ENCODE data around the gene MACROD2. TPM values are rescaled to one million over a fixed set of nuclear protein-coding genes. Genes with fewer than 3 reads are reported as not detected.

The MACROD2 gene
- total RNA-seq, 2 donors from 2014 or later = not detected

DNA sequence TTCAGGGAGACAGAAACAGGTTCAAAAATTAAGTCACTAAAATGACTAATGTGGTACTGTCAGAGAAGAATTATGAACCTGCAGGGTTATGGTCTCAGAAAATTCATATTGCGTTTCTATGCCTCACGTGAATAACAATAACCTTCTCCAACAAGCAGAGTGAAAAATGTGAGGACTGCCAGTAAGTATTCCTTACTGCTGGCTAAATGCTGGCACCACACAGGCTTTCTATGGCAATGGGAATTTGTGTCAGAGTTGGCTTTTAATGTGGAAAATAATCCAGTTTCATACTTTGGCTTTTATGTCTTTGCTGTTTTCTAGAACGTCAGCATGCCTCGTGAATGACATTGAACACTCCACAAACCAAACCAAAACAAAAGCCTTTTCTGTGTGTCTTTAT lies 1922.0 kb downstream of the MACROD2 start:
- Mint-ChIP-seq H3K36me3 (ENCODE audit: insufficient read depth in 2 of 2) (no peaks in the 10 kb centered on the region), H3K9me3 (peaks cover 1 to 2% of the 10 kb centered on the region in 2 donors), H3K4me1 (ENCODE audit: low read depth) (no peaks in the 10 kb centered on the region), H3K27me3 (ENCODE audit: low read depth) (no peaks in the 10 kb centered on the region), H3K4me3 (no peak overlapping the region), H3K27ac (no peak overlapping the region)
- ATAC-seq (replicated peaks in 1 of 2) = no peak
- DNase-seq = no peak

DNA sequence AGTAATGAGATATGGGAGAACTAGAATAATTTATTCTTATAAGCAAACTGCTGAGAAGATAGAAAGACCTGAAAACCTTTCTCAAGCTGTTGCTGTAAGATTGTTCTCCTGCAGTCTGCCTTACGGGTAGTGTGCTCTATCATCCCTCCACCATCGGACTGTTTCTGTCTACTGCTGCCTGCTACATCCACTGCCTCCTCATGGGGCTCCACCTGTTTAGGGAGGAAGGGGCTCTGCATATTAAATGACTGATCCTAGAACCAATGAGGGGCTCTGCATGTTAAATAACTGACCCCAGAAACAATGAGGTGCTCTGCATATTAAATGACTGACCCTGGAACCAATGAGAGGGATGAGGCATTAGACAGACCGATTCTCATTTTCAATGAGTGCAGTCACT lies 1923.3 kb downstream of the MACROD2 start:
- H3K4me1 Mint-ChIP-seq (ENCODE audit: low read depth) = no peaks in the 10 kb centered on the region
- ATAC-seq (replicated peaks in 1 of 2) (no peak), DNase-seq (no peak)
- H3K9me3 Mint-ChIP-seq = peaks cover 1 to 2% of the 10 kb centered on the region in 2 donors
- H3K27me3 Mint-ChIP-seq (ENCODE audit: low read depth) = no peaks in the 10 kb centered on the region
- H3K4me3 Mint-ChIP-seq = no peak overlapping the region
- H3K27ac Mint-ChIP-seq = no peak overlapping the region
- no peaks in the 10 kb centered on the region for H3K36me3 Mint-ChIP-seq (ENCODE audit: insufficient read depth in 2 of 2)

DNA sequence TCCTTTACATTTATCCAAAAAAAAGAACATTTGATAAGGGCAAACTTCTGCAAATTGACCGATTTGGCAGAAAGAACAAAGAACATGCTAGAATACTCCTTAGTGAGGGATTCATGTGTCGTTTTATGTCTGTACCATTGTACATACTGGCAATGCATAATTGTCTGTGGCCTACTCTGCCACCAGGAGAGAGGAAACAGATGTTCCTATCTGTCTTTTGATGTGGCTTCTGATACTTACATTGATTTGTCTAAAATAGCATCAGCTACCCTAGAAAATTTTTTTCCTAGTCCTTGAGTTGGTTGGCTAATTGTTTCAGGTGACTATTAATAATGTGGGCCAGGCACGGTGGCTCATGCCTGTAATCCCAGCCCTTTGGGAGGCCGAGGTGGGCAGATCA lies 1923.8 kb downstream of the MACROD2 start:
- Mint-ChIP-seq H3K27ac (no peak overlapping the region), H3K36me3 (ENCODE audit: insufficient read depth in 2 of 2) (no peaks in the 10 kb centered on the region), H3K4me3 (no peak overlapping the region), H3K9me3 (peaks cover 1 to 2% of the 10 kb centered on the region in 2 donors), H3K4me1 (ENCODE audit: low read depth) (no peaks in the 10 kb centered on the region), H3K27me3 (ENCODE audit: low read depth) (no peaks in the 10 kb centered on the region)
- DNase-seq (no peak), ATAC-seq (replicated peaks in 1 of 2) (no peak)

DNA sequence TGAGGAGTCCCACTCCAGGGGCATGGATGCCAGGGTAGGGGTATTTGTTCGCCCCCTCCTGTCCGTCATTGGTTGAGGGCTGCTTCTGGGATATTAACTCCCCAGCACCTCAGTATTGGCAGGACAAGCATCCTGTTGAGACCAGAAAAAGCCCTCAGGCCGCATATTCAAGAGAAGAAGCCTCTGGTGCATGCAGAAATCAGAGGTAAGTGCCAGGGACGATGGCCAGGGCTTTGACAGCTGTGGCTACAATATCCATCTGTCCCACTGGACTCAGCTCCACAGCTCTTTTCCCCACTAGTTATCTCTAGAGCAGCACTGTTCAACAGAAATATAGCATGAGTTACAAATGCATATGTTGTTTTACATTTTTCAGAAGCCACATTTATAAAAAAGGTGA lies 1926.6 kb downstream of the MACROD2 start:
- Mint-ChIP-seq H3K27ac (no peak overlapping the region), H3K27me3 (ENCODE audit: low read depth) (no peaks in the 10 kb centered on the region), H3K36me3 (ENCODE audit: insufficient read depth in 2 of 2) (peaks cover 0 to 3% of the 10 kb centered on the region in 2 donors), H3K9me3 (peaks cover 2 to 7% of the 10 kb centered on the region in 2 donors), H3K4me1 (ENCODE audit: low read depth) (no peaks in the 10 kb centered on the region), H3K4me3 (no peak overlapping the region)
- DNase-seq = no peak
- no peak for ATAC-seq (replicated peaks in 1 of 2)

DNA sequence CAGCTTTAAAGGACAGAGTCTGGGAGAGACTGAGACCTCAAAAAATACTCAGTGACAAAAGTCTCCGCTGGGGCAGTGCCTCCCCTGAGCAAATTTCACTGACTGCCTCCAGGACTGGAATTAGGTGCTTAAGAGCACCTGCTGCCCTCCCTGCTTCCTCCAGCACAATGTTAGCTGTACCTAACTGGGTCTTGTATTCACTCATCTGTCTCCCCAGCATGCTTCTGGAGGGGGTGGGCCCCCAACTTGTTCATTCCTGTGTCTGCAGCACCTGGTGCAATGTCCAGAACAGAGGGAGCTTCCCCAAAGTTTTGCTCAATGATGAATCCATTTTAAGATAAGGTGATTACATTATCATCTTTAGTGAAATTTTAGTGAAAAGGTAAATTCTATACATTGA lies 1927.2 kb downstream of the MACROD2 start:
- no peak for DNase-seq
- Mint-ChIP-seq H3K36me3 (ENCODE audit: insufficient read depth in 2 of 2) (peaks cover 0 to 3% of the 10 kb centered on the region in 2 donors), H3K27ac (no peak overlapping the region), H3K27me3 (ENCODE audit: low read depth) (no peaks in the 10 kb centered on the region), H3K4me1 (ENCODE audit: low read depth) (no peaks in the 10 kb centered on the region), H3K4me3 (no peak overlapping the region), H3K9me3 (peaks cover 2 to 7% of the 10 kb centered on the region in 2 donors)
- ATAC-seq (replicated peaks in 1 of 2) = no peak

DNA sequence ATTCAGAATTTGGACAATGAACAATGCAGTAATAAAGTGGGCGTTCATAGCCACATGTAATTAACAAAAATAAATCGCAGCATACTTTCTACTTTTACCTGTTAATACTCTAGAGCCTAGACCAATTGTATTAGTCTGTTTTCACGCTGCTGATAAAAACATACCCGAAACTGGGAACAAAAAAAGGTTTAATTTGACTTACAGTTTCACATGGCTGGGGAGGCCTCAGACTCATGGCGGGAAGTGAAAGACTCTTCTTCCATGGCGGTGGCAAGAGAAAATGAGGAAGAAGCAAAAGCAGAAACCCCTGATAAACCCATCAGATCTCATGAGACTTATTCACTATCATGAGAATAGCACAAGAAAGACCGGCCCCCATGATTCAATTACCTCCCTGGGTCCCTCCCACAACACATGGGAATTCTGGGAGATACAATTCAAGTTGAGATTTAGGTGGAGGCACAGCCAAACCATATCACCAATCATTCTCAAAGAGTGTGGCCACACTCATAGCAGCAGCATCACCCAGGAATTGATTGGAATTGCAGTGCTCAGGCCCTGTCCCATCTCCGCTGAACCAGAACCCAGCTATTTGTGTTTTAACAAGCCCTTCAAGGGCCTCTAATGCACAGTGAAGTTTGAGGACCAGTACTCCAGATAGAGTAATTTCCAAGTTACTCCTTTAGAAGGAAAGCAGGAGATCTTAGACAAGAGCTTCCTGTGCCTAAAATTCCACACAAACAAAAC lies 1927.9 kb downstream of the MACROD2 start:
- ATAC-seq (replicated peaks in 1 of 2) (no peak), DNase-seq (no peak)
- Mint-ChIP-seq H3K27me3 (ENCODE audit: low read depth) (no peaks in the 10 kb centered on the region), H3K27ac (no peak overlapping the region), H3K4me1 (ENCODE audit: low read depth) (no peaks in the 10 kb centered on the region), H3K36me3 (ENCODE audit: insufficient read depth in 2 of 2) (peaks cover 0 to 3% of the 10 kb centered on the region in 2 donors), H3K4me3 (no peak overlapping the region), H3K9me3 (peaks cover 2 to 7% of the 10 kb centered on the region in 2 donors)

DNA sequence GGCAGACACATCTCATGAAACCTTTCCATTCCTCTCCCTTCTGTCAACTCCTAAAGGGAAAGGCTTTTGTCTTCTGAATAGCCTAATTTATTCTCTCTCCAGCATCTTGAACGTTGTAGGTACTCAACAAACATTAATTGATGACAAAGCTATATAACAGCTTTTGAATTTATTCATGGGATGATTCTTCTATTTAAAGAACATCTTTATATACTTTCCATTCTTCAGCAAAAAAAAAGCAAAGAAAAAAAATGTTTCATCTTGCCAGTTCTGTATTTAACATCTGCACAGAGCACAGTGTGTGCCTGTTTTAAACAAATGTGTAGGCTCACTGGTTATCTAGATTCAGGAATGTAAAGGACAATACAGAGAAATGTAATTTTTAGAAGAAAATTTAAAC lies 1929.2 kb downstream of the MACROD2 start:
- no peak overlapping the region for H3K27ac Mint-ChIP-seq
- H3K4me3 Mint-ChIP-seq = no peak overlapping the region
- no peaks in the 10 kb centered on the region for H3K4me1 Mint-ChIP-seq (ENCODE audit: low read depth)
- H3K9me3 Mint-ChIP-seq = peaks cover 2 to 7% of the 10 kb centered on the region in 2 donors
- no peak for ATAC-seq (replicated peaks in 1 of 2)
- H3K36me3 Mint-ChIP-seq (ENCODE audit: insufficient read depth in 2 of 2) = peaks cover 0 to 3% of the 10 kb centered on the region in 2 donors
- DNase-seq = no peak
- H3K27me3 Mint-ChIP-seq (ENCODE audit: low read depth) = no peaks in the 10 kb centered on the region

DNA sequence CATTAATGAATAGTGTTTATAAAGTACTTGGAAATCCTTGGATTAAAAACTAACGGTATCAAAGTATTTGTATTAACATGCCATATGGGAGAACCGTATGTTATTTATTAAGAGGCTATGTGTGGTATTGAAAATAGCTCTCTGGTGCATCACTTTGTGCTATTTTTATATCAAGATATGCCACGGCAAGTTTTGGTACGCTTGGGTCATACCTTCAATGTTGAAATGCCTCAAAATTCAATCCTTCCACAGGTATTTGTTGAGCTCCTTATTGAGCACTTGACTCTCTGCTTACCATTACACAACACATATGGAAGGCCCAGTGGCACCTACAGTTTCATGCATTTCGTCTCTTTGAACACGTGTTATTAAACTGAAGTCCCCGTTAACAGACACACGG lies 1930.1 kb downstream of the MACROD2 start:
- Mint-ChIP-seq H3K9me3 (peaks cover 2 to 7% of the 10 kb centered on the region in 2 donors), H3K4me3 (no peak overlapping the region), H3K27ac (no peak overlapping the region), H3K36me3 (ENCODE audit: insufficient read depth in 2 of 2) (peaks cover 0 to 3% of the 10 kb centered on the region in 2 donors), H3K4me1 (ENCODE audit: low read depth) (no peaks in the 10 kb centered on the region), H3K27me3 (ENCODE audit: low read depth) (no peaks in the 10 kb centered on the region)
- ATAC-seq (replicated peaks in 1 of 2) (no peak), DNase-seq (no peak)

DNA sequence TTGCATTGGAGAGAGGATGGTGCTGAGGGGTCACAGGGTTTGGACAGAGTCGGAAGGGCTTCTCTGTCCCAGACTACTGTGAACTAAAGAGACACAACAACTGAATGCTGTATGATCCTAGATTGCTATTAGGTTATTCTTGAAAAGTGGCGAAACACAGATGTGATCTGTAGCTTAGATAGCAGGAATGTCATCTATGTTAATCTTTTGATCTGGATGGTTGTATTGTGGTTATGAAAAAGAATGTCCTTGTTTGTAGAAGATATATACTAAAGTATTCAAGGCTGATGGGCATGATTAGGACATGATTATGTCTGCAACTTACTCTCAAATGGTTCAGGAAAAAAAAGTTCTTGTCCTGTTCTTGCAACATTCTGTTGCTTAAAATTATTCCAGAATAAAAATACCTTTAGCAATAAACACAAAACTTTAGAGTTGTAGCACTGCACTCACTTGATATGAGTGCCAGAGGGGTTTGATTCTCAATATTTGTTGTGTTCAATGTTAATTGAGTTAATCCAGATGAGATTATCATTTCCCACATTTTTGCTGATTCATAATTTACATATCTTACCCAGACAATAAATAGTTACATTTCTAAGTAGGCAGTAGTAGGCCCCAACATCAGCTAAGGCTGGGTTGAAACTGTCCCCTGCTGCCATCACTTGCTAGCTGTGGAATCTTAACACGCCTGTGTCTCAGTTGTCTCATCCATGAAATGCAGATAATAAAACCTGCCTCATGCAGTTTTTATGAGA lies 1932.8 kb downstream of the MACROD2 start:
- H3K4me1 Mint-ChIP-seq (ENCODE audit: low read depth) = no peaks in the 10 kb centered on the region
- no peaks in the 10 kb centered on the region for H3K27me3 Mint-ChIP-seq (ENCODE audit: low read depth)
- H3K4me3 Mint-ChIP-seq = no peak overlapping the region
- H3K27ac Mint-ChIP-seq = no peak overlapping the region
- DNase-seq (no peak), ATAC-seq (replicated peaks in 1 of 2) (no peak)
- H3K36me3 Mint-ChIP-seq (ENCODE audit: insufficient read depth in 2 of 2) = peaks cover 0 to 3% of the 10 kb centered on the region in 2 donors
- H3K9me3 Mint-ChIP-seq = peaks cover 0 to 6% of the 10 kb centered on the region in 2 donors

DNA sequence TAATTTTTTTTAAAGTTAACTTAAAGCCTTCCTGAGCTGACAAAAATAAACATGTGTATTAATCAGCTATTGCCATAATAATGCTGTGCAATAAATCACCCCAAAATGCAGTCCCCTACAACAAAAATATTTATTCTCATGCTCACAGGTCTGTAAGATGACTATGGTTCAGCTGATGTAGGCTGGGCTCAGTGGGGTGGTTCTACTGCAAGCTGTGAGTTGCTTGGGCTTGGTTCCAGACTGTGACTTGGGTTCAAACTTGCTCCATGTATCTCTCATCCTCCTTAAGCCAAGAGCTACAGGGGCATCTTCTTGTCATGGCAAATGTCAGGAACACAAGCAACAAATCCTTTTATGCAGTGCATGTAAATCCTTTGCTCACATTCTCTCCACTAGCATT lies 1933.6 kb downstream of the MACROD2 start:
- H3K27me3 Mint-ChIP-seq (ENCODE audit: low read depth) = no peaks in the 10 kb centered on the region
- ATAC-seq (replicated peaks in 1 of 2) = no peak
- H3K4me1 Mint-ChIP-seq (ENCODE audit: low read depth) = no peaks in the 10 kb centered on the region
- peaks cover 0 to 6% of the 10 kb centered on the region in 2 donors for H3K9me3 Mint-ChIP-seq
- no peak overlapping the region for H3K4me3 Mint-ChIP-seq
- DNase-seq = no peak
- no peak overlapping the region for H3K27ac Mint-ChIP-seq
- peaks cover 0 to 3% of the 10 kb centered on the region in 2 donors for H3K36me3 Mint-ChIP-seq (ENCODE audit: insufficient read depth in 2 of 2)

DNA sequence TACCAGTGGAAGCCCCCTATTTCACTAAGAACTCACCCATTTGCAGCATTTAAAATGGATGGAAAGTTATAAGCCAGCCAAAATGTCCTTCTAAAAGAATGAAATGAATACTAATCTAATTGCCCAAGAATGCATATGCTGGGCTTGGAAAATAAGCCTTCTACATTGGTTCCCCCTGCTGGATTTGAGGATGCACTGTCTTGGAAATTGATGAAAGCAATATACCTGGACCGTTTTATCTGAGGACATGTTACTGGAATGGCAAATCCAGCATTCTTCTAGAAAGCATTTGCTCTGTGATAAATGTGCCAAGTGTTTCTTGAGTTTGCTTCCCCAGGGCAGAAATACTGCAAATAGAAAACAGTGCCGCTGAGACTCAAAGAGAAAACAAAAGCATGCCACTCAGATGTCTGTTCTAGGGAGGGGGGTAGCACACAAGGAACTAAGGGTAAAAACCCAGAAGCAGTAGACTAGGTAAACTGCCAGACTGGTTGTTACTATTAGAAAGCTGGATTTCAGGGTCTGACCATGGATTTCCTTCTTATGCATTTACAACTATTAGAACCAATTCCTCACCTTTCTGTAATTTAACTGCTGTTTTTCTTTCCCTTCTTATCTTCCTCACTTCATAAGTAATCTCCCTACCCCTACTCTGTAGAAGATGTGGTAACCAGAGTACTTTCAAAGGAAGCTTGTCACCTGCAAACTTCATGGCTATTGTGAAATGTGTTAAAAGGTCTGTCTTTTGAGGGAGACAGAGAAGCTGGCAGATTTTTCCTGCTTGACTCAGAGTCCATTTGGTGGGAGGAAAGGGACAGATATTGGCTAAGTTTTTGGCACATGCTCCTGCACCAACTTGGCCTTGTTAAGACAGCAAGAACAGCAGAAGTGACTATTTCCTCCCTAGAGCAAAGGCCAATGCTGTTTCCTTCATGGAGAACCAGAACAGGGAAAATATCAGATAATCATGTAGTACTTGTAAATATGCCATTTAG lies 1935.3 kb downstream of the MACROD2 start:
- DNase-seq (no peak), ATAC-seq (replicated peaks in 1 of 2) (no peak)
- no peaks in the 10 kb centered on the region for H3K4me1 Mint-ChIP-seq (ENCODE audit: low read depth)
- peaks cover 0 to 3% of the 10 kb centered on the region in 2 donors for H3K36me3 Mint-ChIP-seq (ENCODE audit: insufficient read depth in 2 of 2)
- H3K4me3 Mint-ChIP-seq = no peak overlapping the region
- H3K9me3 Mint-ChIP-seq = peaks cover 4 to 6% of the 10 kb centered on the region in 2 donors
- H3K27ac Mint-ChIP-seq = no peak overlapping the region
- no peaks in the 10 kb centered on the region for H3K27me3 Mint-ChIP-seq (ENCODE audit: low read depth)

DNA sequence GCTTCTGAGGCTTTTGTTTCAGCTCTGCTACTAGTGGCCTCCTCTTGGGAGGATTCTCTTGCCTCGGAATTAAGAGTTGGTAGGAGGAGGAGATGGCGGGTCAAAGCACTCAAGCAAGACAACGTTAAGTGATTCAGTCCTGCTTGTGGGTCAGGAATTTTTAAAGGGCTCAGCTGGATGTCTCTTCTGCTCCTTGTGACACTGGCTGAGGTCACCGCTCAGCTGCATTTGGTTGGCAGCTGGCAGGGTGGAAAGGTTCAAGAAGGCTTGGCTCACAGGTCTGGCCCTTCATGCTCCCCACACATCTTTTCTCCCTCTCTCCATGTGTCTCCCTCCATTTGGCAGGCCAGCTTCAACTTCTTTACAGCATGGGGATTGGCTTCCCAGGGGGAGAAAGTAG lies 1936.6 kb downstream of the MACROD2 start:
- Mint-ChIP-seq H3K9me3 (peaks cover 0 to 6% of the 10 kb centered on the region in 2 donors), H3K4me3 (no peak overlapping the region), H3K27me3 (ENCODE audit: low read depth) (no peaks in the 10 kb centered on the region), H3K36me3 (ENCODE audit: insufficient read depth in 2 of 2) (no peaks in the 10 kb centered on the region), H3K27ac (no peak overlapping the region), H3K4me1 (ENCODE audit: low read depth) (no peaks in the 10 kb centered on the region)
- no peak for DNase-seq
- ATAC-seq (replicated peaks in 1 of 2) = no peak

DNA sequence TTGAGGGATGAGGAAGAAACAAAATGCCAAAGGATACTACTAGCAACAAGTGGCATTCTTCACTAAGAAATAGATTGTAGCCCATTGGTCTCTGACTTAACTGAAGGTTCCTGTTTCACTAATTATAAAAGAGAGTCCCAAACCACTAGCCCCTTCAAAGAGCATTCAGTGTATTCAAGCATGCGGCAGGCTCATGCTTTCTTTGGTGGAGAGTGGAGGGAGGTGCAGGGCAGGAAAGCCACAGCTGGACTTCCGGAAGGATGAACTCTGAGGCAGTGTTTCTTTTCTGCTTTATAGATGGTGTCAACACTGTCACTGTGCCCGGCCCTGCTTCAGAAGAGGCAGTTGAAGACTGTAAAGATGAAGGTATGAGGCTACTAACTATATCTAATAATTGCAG lies 1941.9 kb downstream of the MACROD2 start:
- peaks cover 0 to 2% of the 10 kb centered on the region in 2 donors for H3K36me3 Mint-ChIP-seq (ENCODE audit: insufficient read depth in 2 of 2)
- H3K27ac Mint-ChIP-seq = no peak overlapping the region
- DNase-seq = no peak
- H3K4me1 Mint-ChIP-seq (ENCODE audit: low read depth) = no peaks in the 10 kb centered on the region
- no peak for ATAC-seq (replicated peaks in 1 of 2)
- peaks cover 2 to 9% of the 10 kb centered on the region in 2 donors for H3K9me3 Mint-ChIP-seq
- H3K27me3 Mint-ChIP-seq (ENCODE audit: low read depth) = no peaks in the 10 kb centered on the region
- H3K4me3 Mint-ChIP-seq = no peak overlapping the region

Data from activated T-cell treated with anti-CD3 and anti-CD28 coated beads, Interleukin-2, amount 50 U/mL, for 72 hours (primary cell).